Gastrocnemius medialis (tissue), 4 donors: Measurements from ENCODE around the gene GSTK1.

Experiments
- POLR2A ChIP-seq, 2 donors: fragments of 450-650 bp; IDR thresholded peaks; one replicate each; pipeline ENCODE4 v1.6.1; 2017; ENCODE audit warnings: antibody characterized with exemption in 2 of 2, mild to moderate bottlenecking in 2 of 2, moderate library complexity in 2 of 2
- TF ChIP-seq, protein P1 (sequence below), 5 experiments: fragments of 450-650 bp in 3 of 5; fragments of 200-600 bp in 2 of 5; sonication (generic) in 2 of 5; IDR thresholded peaks in 4 of 5; conservative IDR thresholded peaks in 1 of 5; 1 replicate in 4 of 5; 2 replicates in 1 of 5; pipeline ENCODE4 v1.5.1; 2016 to 2019; ENCODE audit warnings: antibody characterized with exemption in 5 of 5, mild to moderate bottlenecking in 3 of 5, moderate library complexity in 3 of 5

DNA sequence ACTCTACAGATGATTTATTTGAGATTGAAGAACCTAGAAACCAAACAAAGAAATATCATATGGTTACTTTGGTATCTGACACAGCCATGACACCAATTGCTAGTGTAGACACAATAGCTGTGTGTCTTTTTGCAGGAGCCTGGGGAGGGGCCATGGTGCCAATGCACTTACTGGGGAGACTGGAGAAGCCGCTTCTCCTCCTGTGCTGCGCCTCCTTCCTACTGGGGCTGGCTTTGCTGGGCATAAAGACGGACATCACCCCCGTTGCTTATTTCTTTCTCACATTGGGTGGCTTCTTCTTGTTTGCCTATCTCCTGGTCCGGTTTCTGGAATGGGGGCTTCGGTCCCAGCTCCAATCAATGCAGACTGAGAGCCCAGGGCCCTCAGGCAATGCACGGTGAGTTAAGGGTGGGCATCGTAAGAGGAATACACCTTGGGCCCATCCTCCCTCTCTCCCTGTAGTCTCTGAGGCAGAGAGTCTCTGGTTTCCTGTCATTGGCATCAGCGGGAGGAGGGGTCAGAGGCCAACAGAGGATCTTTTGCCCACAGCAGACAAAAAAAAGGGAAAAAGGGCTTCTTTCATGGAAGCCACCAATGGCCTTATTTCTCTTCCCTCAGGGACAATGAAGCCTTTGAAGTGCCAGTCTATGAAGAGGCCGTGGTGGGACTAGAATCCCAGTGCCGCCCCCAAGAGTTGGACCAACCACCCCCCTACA is 22.7 kb downstream of the GSTK1 start:
- TF ChIP-seq, protein P1, sequence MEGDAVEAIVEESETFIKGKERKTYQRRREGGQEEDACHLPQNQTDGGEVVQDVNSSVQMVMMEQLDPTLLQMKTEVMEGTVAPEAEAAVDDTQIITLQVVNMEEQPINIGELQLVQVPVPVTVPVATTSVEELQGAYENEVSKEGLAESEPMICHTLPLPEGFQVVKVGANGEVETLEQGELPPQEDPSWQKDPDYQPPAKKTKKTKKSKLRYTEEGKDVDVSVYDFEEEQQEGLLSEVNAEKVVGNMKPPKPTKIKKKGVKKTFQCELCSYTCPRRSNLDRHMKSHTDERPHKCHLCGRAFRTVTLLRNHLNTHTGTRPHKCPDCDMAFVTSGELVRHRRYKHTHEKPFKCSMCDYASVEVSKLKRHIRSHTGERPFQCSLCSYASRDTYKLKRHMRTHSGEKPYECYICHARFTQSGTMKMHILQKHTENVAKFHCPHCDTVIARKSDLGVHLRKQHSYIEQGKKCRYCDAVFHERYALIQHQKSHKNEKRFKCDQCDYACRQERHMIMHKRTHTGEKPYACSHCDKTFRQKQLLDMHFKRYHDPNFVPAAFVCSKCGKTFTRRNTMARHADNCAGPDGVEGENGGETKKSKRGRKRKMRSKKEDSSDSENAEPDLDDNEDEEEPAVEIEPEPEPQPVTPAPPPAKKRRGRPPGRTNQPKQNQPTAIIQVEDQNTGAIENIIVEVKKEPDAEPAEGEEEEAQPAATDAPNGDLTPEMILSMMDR (IDR thresholded peaks at IDR 0.05 in 4 of 5, conservative IDR thresholded peaks at IDR 0.05 in 1 of 5), result no peak
- TF ChIP-seq POLR2A (IDR thresholded peaks at IDR 0.05), result no peak
